ENCODE results near the gene SEPTIN6. TPM values are rescaled to one million over a fixed set of nuclear protein-coding genes. Genes with fewer than 3 reads are reported as not detected.

Gene SEPTIN6
- total RNA-seq: 13.3 and 16.6 TPM in 2 replicates

DNA sequence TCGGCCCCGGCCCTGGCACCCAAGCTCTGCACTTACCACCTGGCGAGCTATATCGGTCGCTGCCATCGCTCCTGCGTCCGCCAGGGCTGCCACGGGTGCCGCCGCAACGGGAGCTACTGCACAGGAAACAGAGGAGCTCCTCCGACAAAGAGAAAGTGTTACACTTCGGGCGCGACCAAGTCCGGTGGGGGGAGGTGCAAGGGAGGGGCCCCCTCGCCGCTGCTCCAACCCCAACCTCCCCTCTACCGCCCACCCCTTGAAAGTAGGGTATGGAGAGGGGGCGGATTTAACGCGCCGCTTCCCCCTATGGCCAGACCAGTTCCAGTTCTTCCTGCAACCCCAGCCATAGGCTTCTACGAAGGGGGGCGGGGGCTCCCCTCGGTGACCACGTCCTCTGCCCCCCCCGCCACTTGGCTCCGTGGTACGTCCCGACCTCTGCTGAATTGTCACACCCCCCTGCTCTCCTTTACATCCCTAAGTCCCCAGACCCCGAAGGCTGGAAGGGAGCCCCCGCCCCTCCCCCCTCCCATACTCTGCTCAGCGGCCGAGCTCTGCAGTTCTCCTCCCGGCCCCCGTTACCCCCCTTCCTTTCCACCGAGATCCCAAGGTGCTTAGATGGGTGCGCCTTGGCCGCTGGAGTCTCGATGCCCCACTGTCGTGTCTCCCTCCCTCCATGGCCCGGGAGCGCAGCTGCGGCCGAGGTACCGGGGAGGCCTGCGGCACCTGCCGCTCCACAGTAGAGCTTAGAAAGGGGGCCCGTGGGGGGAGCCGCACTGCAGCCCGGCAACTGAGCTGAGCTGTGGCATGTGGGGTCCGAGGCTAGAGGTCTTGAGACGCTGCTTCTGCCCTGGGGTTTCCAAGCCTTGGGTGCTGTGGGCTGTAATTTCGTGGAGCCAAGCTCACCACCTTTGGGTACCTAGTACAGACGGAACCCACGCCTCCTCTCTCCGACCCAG lies at the start of gene SEPTIN6:
Gene SEPTIN6 (minus strand): TSS at position 129 of the 956 bp plus-strand sequence. CDS start 63 bp downstream, at position 66.

Other genes starting within 250 kb of the SEPTIN6 start
- 235 and 275 TPM in 2 replicates for gene SLC25A5, start 224.7 kb downstream of the SEPTIN6 start, total RNA-seq
- gene STEEP1, start 127.8 kb downstream of the SEPTIN6 start, total RNA-seq: 34.4 and 41.8 TPM in 2 replicates
- gene UBE2A, start 118.6 kb downstream of the SEPTIN6 start, total RNA-seq: 17.3 and 21.9 TPM in 2 replicates
- gene NKRF, start 86.7 kb downstream of the SEPTIN6 start, total RNA-seq: 4.7 and 6.3 TPM in 2 replicates
- not detected in 2 replicates for gene SOWAHD, start 65.4 kb upstream of the SEPTIN6 start, total RNA-seq
- 2,501 and 2,643 TPM in 2 replicates for gene RPL39, start 98.5 kb upstream of the SEPTIN6 start, total RNA-seq
- gene UPF3B, start 159.8 kb upstream of the SEPTIN6 start, total RNA-seq: 2.2 and 2.6 TPM in 2 replicates
- gene RNF113A, start 178.6 kb upstream of the SEPTIN6 start, total RNA-seq: 14.0 and 15.6 TPM in 2 replicates
- 131 and 165 TPM in 2 replicates for gene NDUFA1, start 178.7 kb upstream of the SEPTIN6 start, total RNA-seq
- gene AKAP14, start 202.7 kb upstream of the SEPTIN6 start, total RNA-seq: not detected in 2 replicates